LNCaP clone FGC (cell line): ENCODE results near the gene ABCG8.
"Not testable (repeated sequence)": the region's sequence is repeated elsewhere in the genome, so short reads cannot be mapped to it uniquely, and the experiment has no call there.

Experiments
- DNase-seq: peaks from one replicate; pipeline ENCODE4 v3.0.0-alpha.2; 2011; ENCODE audit warnings: low read depth
- H3K4me3 ChIP-seq: 2 replicates; pipeline ENCODE4 v1.5.1; 2011; ENCODE audit warnings: mild to moderate bottlenecking, low read depth, low read length, control low read depth
- CTCF ChIP-seq: IDR thresholded peaks from 2 replicates; pipeline ENCODE4 v1.5.1; 2012; ENCODE audit warnings: mild to moderate bottlenecking; ENCODE audit not compliant: control insufficient read depth, insufficient read depth; ENCODE audit errors: extremely low read depth

Gene ABCG8

GRCh38 chr2:43905371-43905803, 66.6 kb downstream of the ABCG8 start:
- TF ChIP-seq CTCF, result no peak
- H3K4me3 ChIP-seq, result no peak overlapping the region
- DNase-seq, result no peak

GRCh38 chr2:43905871-43906270, 67.1 kb downstream of the ABCG8 start:
- no peak for DNase-seq
- TF ChIP-seq CTCF, result no peak
- no peak overlapping the region for H3K4me3 ChIP-seq

- no peak overlapping the region for H3K4me3 ChIP-seq
- no peak for TF ChIP-seq CTCF
- DNase-seq, result no peak
These were observed 67.8 kb downstream of the ABCG8 start for GRCh38 chr2:43906448-43907109.

- not testable (repeated sequence) for H3K4me3 ChIP-seq, DNase-seq
These were observed 72.5 kb downstream of the ABCG8 start for GRCh38 chr2:43911136-43911790.

- H3K4me3 ChIP-seq, result no peak overlapping the region
- TF ChIP-seq CTCF, result no peak
- DNase-seq, result no peak
These were observed 85.7 kb downstream of the ABCG8 start for GRCh38 chr2:43924463-43924862.

- TF ChIP-seq CTCF, result no peak
- DNase-seq, result no peak
These were observed 86.7 kb downstream of the ABCG8 start for GRCh38 chr2:43925431-43925830.

GRCh38 chr2:43927442-43927841, 88.7 kb downstream of the ABCG8 start:
- DNase-seq, result no peak
- no peak overlapping the region for H3K4me3 ChIP-seq
- no peak for TF ChIP-seq CTCF

More at GRCh38 chr2:43925431-43925830, 86.7 kb downstream of the ABCG8 start:
- no peak overlapping the region for H3K4me3 ChIP-seq
